ENCODE measurements around the gene CMTM7. TPM values are rescaled to one million over a fixed set of nuclear protein-coding genes. Genes with fewer than 3 reads are reported as not detected.

CMTM7 gene
- total and polyA plus RNA-seq, 2 of the 8 experiments (the other 6 are each of a cell fraction or from before 2014, with no cell fraction given), result 33.3 to 65.8 TPM

DNA sequence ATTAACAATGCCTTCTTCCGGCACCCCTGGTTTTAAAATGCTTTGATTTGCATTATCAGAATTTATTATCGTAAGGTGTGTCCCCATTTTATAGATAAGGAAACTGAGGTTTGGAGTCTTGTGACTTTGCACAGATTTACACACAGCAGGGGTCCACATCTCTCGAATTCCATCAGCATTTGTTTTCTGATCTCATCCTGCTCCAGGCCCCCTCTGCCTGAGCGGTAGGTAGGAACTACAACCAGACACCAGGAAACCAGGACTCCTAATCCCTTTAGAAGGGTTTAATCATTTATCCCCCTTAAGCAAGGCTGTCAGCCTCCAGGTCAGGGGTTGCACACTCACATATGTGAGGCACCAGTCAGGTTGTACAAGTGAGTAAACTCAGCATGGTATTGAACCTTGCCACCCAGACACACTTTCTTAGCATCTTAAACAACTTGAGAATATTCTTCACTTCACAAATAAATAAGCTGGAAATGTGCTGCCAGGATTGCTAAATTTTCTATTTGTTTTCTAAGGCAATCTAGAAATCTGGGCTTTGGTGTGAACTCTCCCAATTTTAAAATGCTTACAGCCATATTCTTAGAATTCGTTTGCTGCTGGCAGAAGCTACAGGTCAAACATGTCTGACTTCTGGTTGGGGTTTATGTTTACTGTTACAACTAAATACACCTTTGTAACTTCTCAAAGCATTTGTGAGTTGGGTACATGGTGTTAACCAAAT lies 31.7 kb upstream of the CMTM7 start:
- Histone ChIP-seq H2AK5ac (ENCODE audit: low read depth, low read length) (no peak overlapping the region), H3K79me2 (ENCODE audit: control insufficient read depth in 1 of 2, insufficient read depth in 2 of 2, low read length in 2 of 2) (no peaks in the 10 kb centered on the region), H2BK15ac (ENCODE audit: low read length) (no peak overlapping the region), H3K4ac (replicated peaks; ENCODE audit: insufficient read length, low read depth, low read length) (no peak overlapping the region), H2AFZ (ENCODE audit: low read length) (no peak overlapping the region), H2BK20ac (ENCODE audit: low read length) (no peak overlapping the region), H4K5ac (ENCODE audit: insufficient read length, low read depth, low read length) (no peak overlapping the region), H3K79me1 (ENCODE audit: low read depth, low read length) (no peaks in the 10 kb centered on the region; the same call in 1 of the 2 replicates), H3K4me2 (ENCODE audit: insufficient read depth in 1 of 2, low read depth in 2 of 2, low read length in 2 of 2) (no peak overlapping the region), H3K14ac (ENCODE audit: insufficient read length) (no peak overlapping the region), H2BK5ac (ENCODE audit: low read depth, low read length) (no peak overlapping the region; the same call in 1 of the 2 replicates), H3K18ac (ENCODE audit: extremely low read depth, low read length) (no peak overlapping the region), H3K4me3 (ENCODE audit: extremely low read depth in 1 of 4, insufficient read depth in 2 of 4, low read depth in 3 of 4, low read length in 4 of 4) (no peak overlapping the region), H3K27ac (ENCODE audit: low read depth, low read length) (0 out of 2 replicates have a peak overlapping the region, but pooled peaks have one; percentile 35), H3K23ac (ENCODE audit: insufficient read length) (no peak overlapping the region), H3K9ac (replicated peaks in 1 of 4; ENCODE audit: extremely low read depth in 1 of 4, low read depth in 3 of 4, low read length in 3 of 4) (no peak overlapping the region), H4K20me1 (replicated peaks in 1 of 2; ENCODE audit: control insufficient read depth in 1 of 2, insufficient read depth in 2 of 2, low read length in 2 of 2) (no peaks in the 10 kb centered on the region), H2BK12ac (ENCODE audit: low read depth, low read length) (no peak overlapping the region), H3K23me2 (ENCODE audit: low read depth, low read length) (no peaks in the 10 kb centered on the region; the same call in 1 of the 2 replicates), H4K91ac (replicated peaks; ENCODE audit: insufficient read length, low read length) (no peak overlapping the region), H4K8ac (ENCODE audit: extremely low read depth, insufficient read depth, low read length) (no peak overlapping the region), H3K27me3 (replicated peaks in 1 of 4; ENCODE audit: control insufficient read depth in 3 of 4, extremely low read depth in 1 of 4, insufficient read depth in 3 of 4, low read length in 3 of 4) (no peaks in the 10 kb centered on the region), H3K4me1 (replicated peaks in 1 of 4; ENCODE audit: control insufficient read depth in 3 of 4, insufficient read depth in 4 of 4, low read length in 3 of 4) (peaks cover 0 to 15% (median 4%) of the 10 kb centered on the region in 4 experiments; a peak in 5 of 7 replicates), H2BK120ac (replicated peaks; ENCODE audit: low read depth, low read length) (no peak overlapping the region), H3K9me3 (ENCODE audit: insufficient read depth in 2 of 2, low read depth in 1 of 2, low read length in 1 of 2) (no peaks in the 10 kb centered on the region), H3K36me3 (ENCODE audit: control insufficient read depth in 2 of 4, insufficient read depth in 4 of 4, low read length in 3 of 4) (no peaks in the 10 kb centered on the region), H3K56ac (replicated peaks; ENCODE audit: insufficient read length, low read depth, low read length) (no peak overlapping the region)
- DNase-seq (ENCODE audit: low read depth in 1 of 2, low spot score in 2 of 2), result peak in 1 of 2 experiments; percentile 36
- no peak for FAIRE-seq
- WGBS, 2 experiments (ENCODE audit: extremely low coverage in 1 of 2, insufficient coverage in 1 of 2, insufficient read length in 1 of 2, insufficient replicate concordance in 2 of 2, low coverage in 1 of 2, low lambda C conversion rate in 2 of 2, missing lambda C conversion rate in 1 of 2), result 80% methylated on average over 5 of the region's 5 CpGs; no CpG with 5 or more reads in 1 of the 2 experiments
- ChIA-PET CTCF (ENCODE audit: partially characterized antibody) (interaction anchor here (0.8 to 8.8 kb wide), 3 partner anchors 10 to 81 kb away, joined by 3 to 91 read pairs (median 4); no protein-coding TSS in a partner anchor), POLR2A (ENCODE audit: partially characterized antibody) (no interaction called here)
- TF ChIP-seq HDAC2 (IDR thresholded peaks at IDR 0.05; ENCODE audit: borderline replicate concordance in 1 of 2, low read depth in 2 of 2, low read length in 2 of 2) (peak in 1 of 2 experiments; percentile 95; a peak in 1 of 4 replicates), KDM1A (IDR thresholded peaks at IDR 0.05; ENCODE audit: borderline replicate concordance, low read length) (peak; percentile 97), TEAD4 (IDR thresholded peaks at IDR 0.05; ENCODE audit: low read depth, low read length) (peak; percentile 90)
- TF ChIP-seq, protein P1, sequence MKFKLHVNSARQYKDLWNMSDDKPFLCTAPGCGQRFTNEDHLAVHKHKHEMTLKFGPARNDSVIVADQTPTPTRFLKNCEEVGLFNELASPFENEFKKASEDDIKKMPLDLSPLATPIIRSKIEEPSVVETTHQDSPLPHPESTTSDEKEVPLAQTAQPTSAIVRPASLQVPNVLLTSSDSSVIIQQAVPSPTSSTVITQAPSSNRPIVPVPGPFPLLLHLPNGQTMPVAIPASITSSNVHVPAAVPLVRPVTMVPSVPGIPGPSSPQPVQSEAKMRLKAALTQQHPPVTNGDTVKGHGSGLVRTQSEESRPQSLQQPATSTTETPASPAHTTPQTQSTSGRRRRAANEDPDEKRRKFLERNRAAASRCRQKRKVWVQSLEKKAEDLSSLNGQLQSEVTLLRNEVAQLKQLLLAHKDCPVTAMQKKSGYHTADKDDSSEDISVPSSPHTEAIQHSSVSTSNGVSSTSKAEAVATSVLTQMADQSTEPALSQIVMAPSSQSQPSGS (IDR thresholded peaks at IDR 0.05; ENCODE audit: low read length), result no peak
